ENCODE results near the gene ACOT7.

ACOT7 gene

DNA sequence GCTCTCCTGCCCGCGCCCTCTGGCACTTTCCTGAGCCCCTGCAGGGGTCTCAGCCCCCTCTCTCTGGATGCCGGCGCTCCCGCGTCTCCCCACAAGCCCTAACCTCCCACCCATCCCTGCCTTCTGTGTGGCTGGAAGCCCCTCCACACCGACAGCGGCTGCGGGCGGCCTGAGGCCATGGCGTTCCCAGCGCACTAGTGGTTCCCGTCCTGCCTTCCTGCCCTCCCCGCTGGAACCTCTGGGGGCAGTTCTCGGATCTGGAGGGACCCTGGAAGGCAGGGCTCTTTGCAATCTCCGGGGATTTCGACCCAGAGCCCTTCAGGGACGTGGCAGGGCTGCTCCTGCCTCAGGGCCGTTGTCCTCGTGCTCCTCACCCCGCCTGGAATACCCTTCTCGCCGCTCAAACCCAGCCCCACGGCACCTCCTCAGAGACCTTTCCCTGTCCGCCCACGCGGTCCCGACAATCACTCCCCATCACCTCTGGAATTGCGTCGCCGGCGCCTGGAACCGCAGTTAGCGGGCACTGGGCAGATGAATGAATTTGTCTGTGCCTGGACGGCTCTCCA, 30.5 kb upstream of the ACOT7 start:
- DNase-seq (ENCODE audit: low read depth): no peak

GRCh38 chr1:6423321-6423999, 29.9 kb upstream of the ACOT7 start:
- DNase-seq (ENCODE audit: low read depth): peak; percentile 65

DNA sequence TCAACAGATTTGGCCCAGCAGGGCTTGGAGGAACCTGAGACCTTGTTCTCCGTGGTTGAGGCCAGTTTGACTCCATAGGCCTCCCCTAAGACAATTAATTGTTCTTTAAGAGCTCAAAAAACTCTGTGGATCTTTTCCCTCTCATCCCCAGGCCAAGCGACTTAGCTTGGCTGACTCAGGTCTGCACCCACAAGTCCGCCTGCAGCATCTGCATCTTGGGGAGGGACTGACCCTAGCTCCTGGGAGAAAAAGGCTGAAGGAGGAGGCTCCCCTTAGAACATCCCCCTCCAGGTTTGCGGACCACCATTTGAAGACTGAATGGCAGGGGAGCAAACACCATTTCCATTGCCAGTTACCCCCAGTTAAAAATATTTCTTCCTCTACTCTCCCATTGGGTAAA, 27.7 kb upstream of the ACOT7 start:
- no peak for DNase-seq (ENCODE audit: low read depth)

DNA sequence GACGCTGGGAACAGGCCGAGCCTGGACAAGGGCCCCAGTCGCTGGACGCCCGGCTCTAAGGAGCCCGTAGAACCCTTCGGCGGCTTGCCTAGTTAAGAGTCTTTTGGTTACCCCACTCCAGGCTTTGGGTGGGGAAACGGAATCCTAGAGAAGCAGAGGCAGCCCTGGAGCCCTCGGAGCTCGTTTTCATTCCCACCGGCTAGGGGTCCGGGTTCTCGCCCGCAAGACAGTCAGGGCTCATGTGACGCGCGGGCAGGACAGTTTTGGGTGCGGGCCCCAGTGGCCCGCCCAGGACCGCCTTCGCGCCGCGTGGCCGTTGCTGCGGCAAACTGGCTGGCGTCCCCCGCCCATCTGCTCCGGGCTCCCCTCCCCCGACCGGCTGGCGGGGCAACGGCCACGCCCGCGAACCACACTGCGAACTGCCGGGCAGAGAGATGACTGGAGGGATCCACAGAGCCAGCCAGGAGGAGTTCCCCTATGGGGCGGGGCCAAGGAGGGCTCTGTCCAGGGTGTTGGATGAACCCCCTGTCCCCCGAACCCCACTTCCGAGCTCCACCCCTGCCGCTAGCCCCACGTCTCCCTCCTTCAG, 27.0 kb upstream of the ACOT7 start:
- no peak for DNase-seq (ENCODE audit: low read depth)

DNA sequence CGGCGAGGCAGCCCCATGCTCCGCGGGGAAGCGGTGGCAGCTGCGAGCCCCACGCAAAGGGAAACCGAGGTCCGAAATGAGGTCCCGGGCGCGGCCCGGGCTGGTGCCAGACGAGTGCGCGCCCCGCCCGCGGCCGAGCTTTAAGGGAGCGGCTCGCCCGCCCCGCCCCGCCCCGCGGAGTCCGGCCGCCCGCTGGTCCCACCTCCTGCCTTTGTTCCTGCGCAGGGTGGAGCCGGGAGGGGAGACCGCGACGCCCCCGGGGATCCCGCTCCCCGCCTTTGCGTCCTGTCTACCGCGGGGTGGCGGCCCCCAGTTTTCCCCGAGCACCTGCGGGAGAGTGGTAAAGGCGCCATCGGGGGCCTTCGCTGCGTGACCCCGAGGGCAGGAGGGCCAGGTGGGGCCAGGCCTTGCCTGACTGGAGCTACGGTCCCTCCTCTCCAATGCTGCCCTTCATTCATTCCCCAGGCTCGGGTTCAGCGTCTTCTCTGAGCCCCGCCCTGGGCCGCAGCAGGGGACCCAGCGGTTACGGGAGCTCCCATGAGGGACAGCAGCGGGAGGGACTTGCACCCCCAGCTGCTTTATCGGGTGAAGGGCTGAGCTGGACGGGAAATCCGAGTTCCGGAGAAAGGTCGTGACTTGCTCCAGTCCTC, 26.4 kb upstream of the ACOT7 start, which contains the start of gene HES2:
TSS of gene HES2 (minus strand) at position 116 of the 650 bp plus-strand sequence. CDS start at position 17, 99 bp downstream.
- DNase-seq (ENCODE audit: low read depth): no peak

GRCh38 chr1:6419397-6419803, 25.8 kb upstream of the ACOT7 start:
- no peak for DNase-seq (ENCODE audit: low read depth)

DNA sequence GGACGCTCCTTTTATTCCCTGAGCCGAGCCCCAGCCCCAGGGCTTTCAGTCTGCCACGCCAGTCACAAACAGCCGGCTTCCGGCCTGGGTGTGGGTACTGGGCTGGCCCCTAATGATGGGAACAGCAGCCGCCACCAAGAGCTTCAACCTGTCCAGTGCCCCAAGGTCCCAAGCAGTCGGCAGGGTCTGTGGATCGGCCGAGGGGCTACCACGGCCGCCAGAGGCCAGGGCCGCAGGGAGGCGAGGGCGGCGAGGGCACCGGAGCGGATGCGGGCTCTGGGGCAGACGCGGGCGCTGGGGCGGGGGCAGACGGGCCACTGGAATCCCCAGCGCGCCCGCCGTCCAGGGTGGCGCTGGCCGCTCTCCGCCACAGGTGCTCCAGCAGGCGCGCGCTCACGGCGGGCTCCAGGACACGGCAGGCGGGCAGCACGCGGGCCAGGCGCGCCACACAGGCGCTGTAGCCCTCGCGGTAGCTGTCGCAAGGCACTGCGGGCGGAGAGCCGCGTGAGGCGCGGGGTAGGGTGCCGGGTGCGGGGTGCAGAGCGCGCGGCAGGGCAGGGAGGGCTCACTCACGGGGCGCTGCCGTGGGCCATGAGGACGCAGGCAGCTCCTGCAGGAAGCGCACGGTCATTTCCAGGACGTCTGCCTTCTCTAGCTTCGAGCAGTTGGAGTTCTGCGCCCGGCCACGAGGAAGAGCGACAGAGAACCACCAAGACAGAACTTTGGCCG, 25.3 kb upstream of the ACOT7 start:
- DNase-seq (ENCODE audit: low read depth): no peak

- DNase-seq (ENCODE audit: low read depth): no peak
Observed at GRCh38 chr1:6417961-6418667, 24.5 kb upstream of the ACOT7 start.

GRCh38 chr1:6416906-6417305, 23.3 kb upstream of the ACOT7 start:
- no peak for DNase-seq (ENCODE audit: low read depth)

DNA sequence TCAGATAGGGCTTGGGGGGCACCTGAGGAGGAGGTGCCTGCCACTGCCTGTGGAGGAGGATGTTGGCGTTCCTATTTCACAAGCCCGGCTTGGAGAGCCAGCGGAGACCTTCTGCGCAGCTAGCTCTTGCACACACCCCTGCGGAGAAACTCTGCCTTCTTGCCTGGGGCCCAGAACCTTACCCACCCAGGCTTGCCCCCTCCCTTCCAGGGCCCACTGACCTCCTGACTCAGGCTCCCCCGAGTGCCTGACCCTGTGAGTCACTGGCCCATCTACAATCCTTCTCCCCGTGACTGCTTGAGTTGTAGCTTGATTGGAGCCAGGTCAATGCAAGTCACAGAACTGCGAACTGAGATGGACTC, 22.7 kb upstream of the ACOT7 start:
- DNase-seq (ENCODE audit: low read depth): no peak

DNA sequence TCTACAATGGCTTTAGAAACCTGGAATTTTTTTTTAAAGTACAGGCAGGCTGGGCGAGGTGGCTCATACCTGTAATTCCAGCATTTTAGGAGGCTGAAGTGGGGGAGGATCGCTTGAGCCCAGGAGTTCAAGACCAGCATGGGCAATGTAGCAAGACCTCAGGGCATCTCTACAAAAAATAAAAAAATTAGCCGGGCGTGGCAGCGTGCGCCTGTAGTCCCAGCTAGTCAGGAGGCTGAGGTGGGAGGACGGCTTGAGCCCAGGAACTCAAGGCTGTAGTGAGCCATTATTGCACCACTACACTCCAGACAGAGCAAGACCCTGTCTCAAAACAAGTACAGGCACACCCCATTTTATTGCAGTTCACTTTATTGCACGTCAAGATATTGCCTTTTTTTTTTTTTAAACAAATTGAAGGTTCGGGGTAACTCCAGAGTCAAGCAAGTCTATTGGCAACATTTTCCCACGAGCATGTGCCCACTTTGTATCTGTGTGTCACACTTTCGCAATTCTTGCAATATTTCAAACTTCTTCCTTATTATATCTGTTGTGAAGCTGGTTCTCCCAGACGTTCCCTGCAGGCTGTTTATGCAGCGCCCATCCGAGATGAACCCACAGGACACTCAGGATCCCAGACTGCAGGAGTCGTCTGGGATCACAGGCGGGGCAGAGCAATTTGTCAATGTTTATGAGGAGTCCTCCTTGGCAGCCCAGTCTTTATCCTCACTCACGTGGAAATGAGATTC, 21.5 kb upstream of the ACOT7 start:
- DNase-seq (ENCODE audit: low read depth): no peak

DNA sequence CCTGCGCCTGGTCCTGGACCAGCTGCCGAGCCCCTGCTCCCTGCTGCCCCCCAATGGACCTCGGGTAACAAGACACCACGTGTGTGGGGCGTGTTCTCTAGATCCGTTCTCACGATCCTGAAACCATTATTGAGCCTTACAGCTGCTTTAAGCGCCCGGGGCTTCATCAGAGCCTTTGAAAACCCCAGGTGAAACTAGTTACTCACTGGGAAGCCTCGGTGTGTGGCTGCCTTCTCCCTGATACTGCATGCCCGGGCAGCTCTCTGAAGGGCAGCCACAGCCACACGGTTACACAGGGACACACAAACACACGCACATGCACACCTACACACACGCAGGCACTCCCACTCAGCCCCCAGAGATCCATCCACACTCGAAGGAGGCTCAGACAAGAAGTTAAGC, 20.9 kb upstream of the ACOT7 start:
- DNase-seq (ENCODE audit: low read depth): peak; percentile 63

DNA sequence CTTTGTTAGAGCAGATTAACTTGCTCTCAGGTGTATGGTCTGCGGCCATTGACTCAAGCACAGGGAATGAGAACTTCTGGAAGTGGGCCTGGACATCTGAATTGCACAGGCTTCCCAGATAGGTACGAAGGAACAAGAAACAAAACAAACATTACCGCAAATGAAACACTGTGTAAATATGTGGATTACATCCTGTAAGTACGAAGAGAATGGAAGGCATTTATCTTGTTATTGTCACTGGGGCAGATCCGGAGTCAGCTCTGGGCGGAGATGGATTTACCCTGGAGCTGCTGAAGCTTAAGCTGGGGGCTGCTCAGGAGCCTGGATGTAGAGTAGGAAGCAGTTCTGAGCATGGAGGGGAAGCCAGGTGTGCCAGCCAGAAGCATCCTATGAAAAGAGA, 19.3 kb upstream of the ACOT7 start:
- DNase-seq (ENCODE audit: low read depth): no peak

DNA sequence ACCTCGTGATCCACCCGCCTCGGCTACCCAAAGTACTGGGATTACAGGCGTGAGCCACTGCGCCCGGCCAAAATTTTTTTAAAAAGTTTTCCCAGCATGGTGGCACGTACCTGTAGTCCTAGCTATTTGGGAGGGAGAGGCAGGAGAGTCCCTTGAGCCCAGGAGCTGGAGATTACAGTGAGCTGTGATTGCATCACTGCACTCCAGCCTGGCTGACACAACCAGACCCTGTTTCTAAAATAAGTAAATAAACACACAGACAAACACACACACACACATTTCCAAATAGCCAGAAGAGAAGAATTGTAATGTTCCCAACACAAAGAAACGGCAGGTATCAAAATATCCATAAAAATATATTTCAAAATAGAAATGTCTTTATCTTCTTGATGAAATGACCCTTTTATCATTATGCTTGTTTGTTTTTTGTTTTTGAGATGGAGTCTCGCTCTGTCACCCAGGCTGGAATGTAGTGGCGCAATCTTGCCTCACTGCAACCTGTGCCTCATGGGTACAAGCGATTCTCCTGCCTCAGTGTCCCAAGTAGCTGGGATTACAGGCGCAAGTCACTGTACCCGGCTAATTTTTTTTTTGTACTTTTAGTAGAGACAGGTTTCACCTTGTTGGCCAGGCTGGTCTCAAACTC, 16.8 kb upstream of the ACOT7 start:
- no peak for DNase-seq (ENCODE audit: low read depth)

DNA sequence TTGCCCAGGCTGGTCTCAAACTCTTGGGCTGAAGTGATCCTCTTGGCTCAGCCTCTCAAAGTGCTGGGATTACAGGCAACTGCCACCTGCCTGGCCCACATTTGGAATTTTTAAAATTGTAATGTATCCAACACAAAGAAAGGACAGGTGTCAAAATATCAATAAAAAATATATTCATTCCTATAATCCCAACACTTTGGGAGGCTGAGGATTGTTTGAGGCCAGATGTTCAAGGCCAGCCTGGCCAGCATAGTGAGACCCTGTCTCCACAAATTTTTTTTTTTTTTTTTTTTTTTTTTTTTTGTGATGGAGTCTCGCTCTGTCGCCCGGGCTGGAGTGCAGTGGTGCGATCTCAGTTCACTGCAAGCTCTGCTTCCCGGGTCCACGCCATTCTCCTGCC, 16.2 kb upstream of the ACOT7 start:
- DNase-seq (ENCODE audit: low read depth): no peak

DNA sequence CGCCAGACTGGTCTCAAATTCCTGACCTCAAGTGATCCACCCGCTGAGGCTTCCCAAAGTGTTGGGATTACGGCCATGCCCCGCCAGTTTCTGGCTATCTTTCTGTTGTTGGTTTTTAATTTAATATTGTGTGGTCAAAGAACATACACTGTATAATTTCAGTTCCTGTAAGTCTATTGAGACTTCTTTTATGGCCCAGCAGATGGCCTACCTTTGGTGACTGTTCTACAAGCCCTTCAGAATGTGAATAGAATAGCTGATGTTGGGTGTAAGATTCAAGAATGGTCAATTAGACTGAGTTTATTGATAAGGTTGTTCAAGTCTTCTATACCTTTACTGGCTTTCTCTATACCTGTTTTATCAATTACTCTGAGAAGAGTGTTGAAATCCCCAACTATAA, 15.5 kb upstream of the ACOT7 start:
- DNase-seq (ENCODE audit: low read depth): no peak

DNA sequence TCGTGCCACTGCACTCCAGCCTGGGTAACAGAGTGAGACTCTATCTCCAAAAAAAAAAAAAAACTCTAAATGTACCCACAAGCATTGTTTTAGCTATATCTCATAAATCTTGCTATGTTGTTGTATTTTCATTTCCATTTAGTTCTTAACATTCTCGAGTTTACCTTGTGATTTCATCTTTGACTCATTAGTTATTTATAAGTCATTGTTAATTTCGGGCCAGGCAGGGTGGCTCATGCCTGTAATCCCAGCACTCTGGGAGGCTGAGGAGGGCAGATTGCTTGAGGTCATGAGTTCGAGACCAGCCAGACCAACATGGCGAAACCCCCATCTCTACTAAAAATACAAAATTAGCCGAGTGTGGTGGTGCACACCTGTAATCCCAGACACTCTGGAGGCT, 14.5 kb upstream of the ACOT7 start:
- no peak for DNase-seq (ENCODE audit: low read depth)

DNA sequence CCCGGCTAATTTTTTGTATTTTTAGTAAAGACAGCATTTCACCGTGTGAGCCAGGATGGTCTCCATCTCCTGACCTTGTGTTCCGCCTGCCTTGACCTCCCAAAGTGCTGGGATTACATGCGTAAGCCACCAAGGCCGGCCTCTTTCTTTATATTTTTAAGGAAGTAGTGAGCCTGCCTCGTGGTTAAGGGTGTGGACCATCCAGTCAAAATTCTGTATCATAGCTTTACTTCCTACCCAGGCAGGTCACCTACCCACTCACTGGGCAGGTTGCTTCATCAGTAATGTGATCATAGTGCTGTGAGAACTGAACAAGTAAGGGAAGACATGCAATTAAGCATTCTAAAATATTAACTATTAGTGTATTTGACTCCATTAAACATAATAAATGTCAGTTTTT, 8.1 kb upstream of the ACOT7 start:
- no peak for DNase-seq (ENCODE audit: low read depth)

GRCh38 chr1:6399294-6399693, 5.7 kb upstream of the ACOT7 start:
- no peak for DNase-seq (ENCODE audit: low read depth)

GRCh38 chr1:6397844-6398441, 4.4 kb upstream of the ACOT7 start:
- DNase-seq (ENCODE audit: low read depth): no peak
